Lower leg skin (tissue), 4 donors: Measurements from ENCODE around the gene CNIH1. TPM values are rescaled to one million over a fixed set of nuclear protein-coding genes. Genes with fewer than 3 reads are reported as not detected.
"Not testable (repeated sequence)": the region's sequence is repeated elsewhere in the genome, so short reads cannot be mapped to it uniquely, and the experiment has no call there.

ENCODE experiments used
- DNase-seq, 2 donors: peaks; one replicate each; pipeline ENCODE4 v3.0.0-alpha.2; 2019; ENCODE audit warnings: low spot score in 2 of 2
- H3K4me3 ChIP-seq: fragments of 200-600 bp; sonication (generic); 2 replicates; pipeline ENCODE4 v1.5.1; 2017; ENCODE audit warnings: mild to moderate bottlenecking, low read depth; ENCODE audit not compliant: poor library complexity, severe bottlenecking
- CTCF ChIP-seq, 3 donors: fragments of 450-650 bp; IDR thresholded peaks; one replicate each; pipeline ENCODE4 v1.5.1; 2016; ENCODE audit warnings: antibody characterized with exemption in 3 of 3, mild to moderate bottlenecking in 3 of 3, moderate library complexity in 2 of 3
- POLR2A ChIP-seq, 2 donors: fragments of 450-650 bp; IDR thresholded peaks; one replicate each; pipeline ENCODE4 v1.6.1; 2016 to 2017; ENCODE audit warnings: antibody characterized with exemption in 2 of 2, mild to moderate bottlenecking in 1 of 2, moderate library complexity in 1 of 2
- WGBS, 2 donors: methylation state at CpG; one replicate each; pipeline ENCODE4 v1.1.5; 2018; 5-methylcytosine and 5-hydroxymethylcytosine counted together
- intact Hi-C: fragments of 100-400 bp; cut with DNase I; formaldehyde crosslinking; loops from one replicate; pipeline ENCODE4 v1.15.0; 2023; ENCODE audit warnings: low total_unique reads
- total RNA-seq, 4 donors: library from RNA; depleted of rRNA; stranded (reverse); fragments of >200 nt; gene quantifications; one replicate each; pipeline ENCODE4 v1.1.0, GENCODE V29; 2016

CNIH1 gene
- total RNA-seq, 4 donors from 2014 or later: 59.6 to 92.2 (median 75.8) TPM

GRCh38 chr14:54459106-54459505, 17.9 kb upstream of the CNIH1 start:
- H3K4me3 ChIP-seq: no peak overlapping the region
- TF ChIP-seq CTCF (IDR thresholded peaks at IDR 0.05) (no peak), POLR2A (IDR thresholded peaks at IDR 0.05) (no peak)
- 77 to 90% methylated on average over 3 of the region's 3 CpGs for WGBS, 2 donors
- intact Hi-C loops: no loop called here
- no peak for DNase-seq

DNA sequence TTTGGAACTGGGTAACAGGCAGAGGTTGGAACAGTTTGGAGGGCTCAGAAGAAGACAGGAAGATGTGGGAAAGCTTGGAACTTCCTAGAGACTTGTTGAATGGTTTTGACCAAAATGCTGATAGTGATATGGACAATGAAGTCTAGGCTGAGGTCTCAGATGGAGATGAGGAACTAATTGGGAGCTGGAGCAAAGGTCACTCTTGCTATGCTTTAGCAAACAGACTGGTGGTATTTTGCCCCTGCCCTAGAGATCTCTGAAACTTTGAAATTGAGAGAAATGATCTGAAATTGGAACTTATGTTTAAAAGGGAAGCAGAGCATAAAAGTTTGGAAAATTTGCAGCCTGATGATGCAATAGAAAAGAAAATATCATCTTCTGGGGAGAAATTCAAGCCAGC, 17.4 kb upstream of the CNIH1 start:
- DNase-seq, intact Hi-C loops, H3K4me3 ChIP-seq: not testable (repeated sequence)

DNA sequence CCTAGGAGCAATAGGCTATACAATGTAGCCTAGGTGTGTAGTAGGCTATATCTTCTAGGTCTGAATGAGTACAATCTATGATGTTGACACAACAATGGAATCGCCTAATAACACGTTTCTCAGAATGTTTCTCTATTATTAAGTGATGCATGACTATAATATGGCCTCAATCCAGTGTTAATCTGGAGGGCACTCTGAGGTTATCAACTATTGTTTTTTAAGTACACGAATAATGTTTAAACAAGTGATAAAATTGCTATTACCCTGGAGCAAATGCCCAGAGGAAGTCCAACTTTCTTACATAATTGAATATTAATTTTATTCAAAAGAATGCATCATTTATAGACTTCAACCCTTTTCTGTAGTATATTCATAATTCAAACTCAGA, 16.4 kb upstream of the CNIH1 start:
- H3K4me3 ChIP-seq: no peak overlapping the region
- no peak for DNase-seq
- 66 to 68% methylated on average over 3 of the region's 3 CpGs for whole genome bisulfite sequencing, 2 donors
- intact Hi-C loops: no loop called here
- TF ChIP-seq POLR2A (IDR thresholded peaks at IDR 0.05): no peak
- no peak for TF ChIP-seq CTCF (IDR thresholded peaks at IDR 0.05)

DNA sequence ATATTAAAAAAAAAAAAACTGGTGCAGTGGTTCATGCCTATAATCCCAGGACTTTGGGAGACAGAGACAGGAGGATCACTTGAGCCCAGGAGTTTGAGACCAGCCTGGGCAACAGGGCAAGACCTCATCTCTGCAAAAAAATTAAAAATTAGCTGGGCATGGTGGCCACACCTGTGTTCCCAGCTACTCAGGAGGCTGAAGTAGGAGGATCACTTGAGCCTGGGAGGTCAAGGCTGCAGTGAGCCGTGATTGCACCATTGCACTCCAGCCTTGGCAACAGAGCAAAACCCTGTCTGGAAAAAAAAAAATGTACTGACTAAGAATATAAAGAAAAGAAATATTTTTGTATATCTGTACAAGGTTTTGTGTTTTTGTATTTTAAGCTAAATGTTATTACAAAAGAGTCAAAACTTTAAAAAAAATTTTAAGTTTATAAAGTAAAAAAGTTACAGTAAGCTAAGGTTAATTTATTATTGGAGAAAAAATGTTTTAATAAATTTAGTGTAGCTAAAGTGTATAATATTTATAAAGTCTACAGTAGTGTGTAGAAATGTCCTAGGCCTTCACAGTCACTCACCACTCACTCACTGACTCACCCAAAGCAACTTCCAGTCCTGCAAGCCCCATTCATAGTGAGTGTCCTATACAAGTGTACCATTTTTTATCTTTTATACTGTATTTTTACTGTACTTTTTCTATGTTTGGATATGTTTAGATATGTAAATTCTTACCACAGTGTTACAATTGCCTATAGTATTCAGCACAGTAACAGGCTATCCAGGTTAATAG, 15.8 kb upstream of the CNIH1 start:
- H3K4me3 ChIP-seq, DNase-seq, intact Hi-C loops: not testable (repeated sequence)
- WGBS, 2 donors: 87 to 100% methylated on average over 1 of the region's 1 CpG

DNA sequence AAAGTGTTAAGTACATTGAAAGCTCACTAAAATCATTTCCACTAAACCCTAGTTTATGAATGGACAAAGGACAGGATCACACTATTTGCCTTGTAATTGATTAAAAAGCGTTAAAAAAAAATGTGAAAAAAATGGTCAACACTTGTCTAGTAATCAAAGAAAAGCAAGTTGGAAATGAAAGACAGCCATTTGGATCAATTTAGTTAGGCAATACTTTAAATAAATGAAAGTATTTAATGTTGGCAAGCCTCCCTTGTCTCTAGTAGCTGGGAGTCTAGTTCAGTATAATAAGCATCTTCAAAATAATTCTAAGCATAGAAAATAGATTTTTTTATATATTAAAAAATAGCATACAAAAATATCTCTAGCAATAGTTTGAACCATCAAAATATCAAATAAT, 14.2 kb upstream of the CNIH1 start:
- no peak for TF ChIP-seq POLR2A (IDR thresholded peaks at IDR 0.05)
- no peak for TF ChIP-seq CTCF (IDR thresholded peaks at IDR 0.05)
- no peak for DNase-seq
- intact Hi-C loops: no loop called here
- H3K4me3 ChIP-seq: no peak overlapping the region
- WGBS, 2 donors: 63 to 75% methylated on average over 1 of the region's 1 CpG

DNA sequence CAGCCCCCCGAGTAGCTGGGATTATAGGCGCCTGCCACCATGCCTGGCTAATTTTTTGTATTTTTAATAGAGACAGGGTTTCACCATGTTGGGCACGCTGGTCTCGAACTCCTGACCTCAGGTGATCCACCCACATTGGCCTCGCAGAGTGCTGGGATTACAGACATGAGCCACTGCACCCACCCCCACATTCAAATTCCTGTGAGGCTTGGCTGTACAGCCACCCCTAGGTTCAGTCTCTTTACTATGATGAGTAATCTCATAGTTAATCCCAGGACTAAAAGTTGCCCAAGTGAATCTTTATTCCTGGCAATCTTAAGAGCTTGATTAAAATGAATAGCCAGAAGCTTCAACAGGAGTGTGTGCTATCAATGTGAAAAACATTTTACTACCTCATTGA, 12.8 kb upstream of the CNIH1 start:
- H3K4me3 ChIP-seq, DNase-seq, intact Hi-C loops: not testable (repeated sequence)
- 77 to 89% methylated on average over 5 of the region's 5 CpGs for WGBS, 2 donors

DNA sequence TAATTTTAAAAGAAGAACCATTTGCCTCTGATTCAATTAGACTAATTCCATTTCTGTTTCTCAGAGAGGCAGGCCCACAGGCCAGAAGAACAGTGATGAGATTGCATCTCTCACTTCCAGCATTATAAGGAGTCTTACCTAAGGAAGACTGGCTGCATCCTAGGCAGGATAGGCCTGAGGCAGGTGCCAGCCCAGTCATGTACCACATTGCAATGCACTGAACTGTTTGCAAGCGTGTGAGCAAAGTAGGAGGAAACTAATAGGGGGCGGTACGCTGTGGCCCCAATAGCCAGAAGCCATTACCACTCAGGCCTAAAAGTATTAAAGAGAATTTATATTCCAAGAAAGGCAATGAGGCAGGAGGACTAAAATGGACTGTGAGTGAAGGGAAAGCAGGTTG, 12.1 kb upstream of the CNIH1 start:
- 50 to 60% methylated on average over 3 of the region's 3 CpGs for WGBS, 2 donors
- DNase-seq: no peak
- no peak overlapping the region for H3K4me3 ChIP-seq
- TF ChIP-seq POLR2A (IDR thresholded peaks at IDR 0.05) (no peak), CTCF (IDR thresholded peaks at IDR 0.05) (no peak)
- intact Hi-C loops: no loop called here
